Mucosa of descending colon (tissue), 3 donors: ENCODE measurements around the gene MARCHF9. TPM values are rescaled to one million over a fixed set of nuclear protein-coding genes. Genes with fewer than 3 reads are reported as not detected.

ENCODE experiments used
- ATAC-seq: fragments of 200-7000 bp; cut with Tn5 transposase; one replicate; pipeline ENCODE4 v1.9.1; 2020; ENCODE audit warnings: mild to moderate bottlenecking, moderate library complexity
- DNase-seq, 3 donors: peaks; one replicate each; pipeline ENCODE4 v3.0.0-alpha.2; 2020
- H3K36me3 ChIP-seq: fragments of 200-600 bp; one replicate; pipeline ENCODE4 v1.8.0; 2021; ENCODE audit warnings: low read depth, mild to moderate bottlenecking
- H3K4me1 ChIP-seq: fragments of 200-600 bp; one replicate; pipeline ENCODE4 v1.8.0; 2021; ENCODE audit warnings: low read depth, mild to moderate bottlenecking
- H3K4me3 ChIP-seq: fragments of 200-600 bp; one replicate; pipeline ENCODE4 v1.8.0; 2021; ENCODE audit warnings: mild to moderate bottlenecking
- H3K9me3 ChIP-seq: fragments of 200-600 bp; one replicate; pipeline ENCODE4 v1.8.0; 2021; ENCODE audit warnings: mild to moderate bottlenecking
- CTCF ChIP-seq: fragments of 200-600 bp; IDR thresholded peaks from one replicate; pipeline ENCODE4 v1.8.0; 2022; ENCODE audit warnings: antibody characterized with exemption, mild to moderate bottlenecking
- intact Hi-C, 2 donors: fragments of 100-400 bp; cut with DNase I in 1 of 2; cut with micrococcal nuclease in 1 of 2; formaldehyde crosslinking; loops; one replicate each; pipeline versions ENCODE4 v1.11.0 to v1.11.1; 2022; cut with DNase I, micrococcal nuclease
- microRNA-seq: library from miRNA; unstranded; fragments of <30 nt; microRNA quantifications from one replicate; pipeline ENCODE4, GENCODE V29; 2019
- total RNA-seq, 3 donors: library from RNA; stranded (reverse); fragmentation: NEBNext Ultra II Directional in 2 of 3; extraction: Animal tissue kit (Norgen Biotek cat#: 25700) in 2 of 3; gene quantifications; one replicate each; pipeline versions ENCODE4 v1.2.1 to v1.2.4, GENCODE V29; 2021 to 2023
- donor health status: DM: no; HTN: no; CAD: no; lungs with moderate emphysema.
- donor health status: DM: no; HTN: no; CAD: no.
- donor health status: DM: no; HTN: yes; CAD: no.

The MARCHF9 gene
- total RNA-seq, 3 donors from 2014 or later, result 10.5 to 15.1 (median 11.7) TPM

DNA sequence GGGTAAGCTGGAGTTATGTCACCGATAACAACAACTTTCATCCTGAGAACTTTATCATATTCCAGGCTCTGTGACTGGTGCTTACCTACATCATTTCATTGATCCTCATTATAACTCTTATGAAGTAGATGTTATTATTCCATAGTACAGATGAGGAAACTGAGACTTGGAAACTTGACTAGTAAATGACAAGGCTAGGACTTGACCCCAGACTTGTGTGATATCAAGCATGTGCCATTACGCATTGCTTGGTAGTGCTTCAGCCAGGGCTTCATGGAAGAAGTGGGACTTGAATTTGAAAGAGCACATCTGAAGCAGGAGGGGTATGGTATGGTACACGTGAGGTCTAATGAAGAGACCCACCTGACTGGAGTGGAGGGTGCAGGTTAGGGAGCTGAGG is 51.8 kb downstream of the MARCHF9 start:
- ATAC-seq (no peak), DNase-seq (no peak)
- no peak for TF ChIP-seq CTCF
- Histone ChIP-seq H3K36me3 (no peaks in the 10 kb centered on the region), H3K4me3 (no peak overlapping the region), H3K9me3 (no peaks in the 10 kb centered on the region), H3K4me1 (no peaks in the 10 kb centered on the region)
- intact Hi-C loops, result loop anchor here in 1 of 2 donors (10.0 kb wide), 1 partner anchor 98 kb away; no protein-coding TSS in a partner anchor

GRCh38 chr12:57807285-57807684 is 52.4 kb downstream of the MARCHF9 start:
- H3K9me3 ChIP-seq, result no peaks in the 10 kb centered on the region
- H3K36me3 ChIP-seq, result no peaks in the 10 kb centered on the region
- DNase-seq, result no peak
- no peak for TF ChIP-seq CTCF
- no peak for ATAC-seq
- H3K4me1 ChIP-seq, result no peaks in the 10 kb centered on the region
- intact Hi-C loops, result loop anchor here in 1 of 2 donors (10.0 kb wide), 1 partner anchor 98 kb away; no protein-coding TSS in a partner anchor
- no peak overlapping the region for H3K4me3 ChIP-seq

- no peak for ATAC-seq
- Histone ChIP-seq H3K9me3 (no peaks in the 10 kb centered on the region), H3K4me1 (no peaks in the 10 kb centered on the region), H3K36me3 (no peaks in the 10 kb centered on the region), H3K4me3 (no peak overlapping the region)
- DNase-seq, result no peak
- TF ChIP-seq CTCF, result no peak
- intact Hi-C loops, result loop anchor here in 1 of 2 donors (10.0 kb wide), 1 partner anchor 96 kb away; no protein-coding TSS in a partner anchor
These were observed 53.4 kb downstream of the MARCHF9 start for GRCh38 chr12:57808351-57808750.

GRCh38 chr12:57809425-57809824 is 54.5 kb downstream of the MARCHF9 start:
- no peaks in the 10 kb centered on the region for H3K9me3 ChIP-seq
- intact Hi-C loops, result loop anchor here in 1 of 2 donors (10.0 kb wide), 1 partner anchor 95 kb away; no protein-coding TSS in a partner anchor
- DNase-seq (no peak), ATAC-seq (no peak)
- TF ChIP-seq CTCF, result no peak
- no peaks in the 10 kb centered on the region for H3K36me3 ChIP-seq
- H3K4me1 ChIP-seq, result no peaks in the 10 kb centered on the region
- no peak overlapping the region for H3K4me3 ChIP-seq

Small RNA genes lying within 50 kb of the gene (microRNA-seq; reads per million reads assigned to microRNA genes)
- not detected for gene MIR6759

Other genes with a start within 250 kb of the MARCHF9 start
- gene DDIT3, start 234.6 kb upstream of the MARCHF9 start, total RNA-seq, result 10 to 100 TPM; 14.1 to 36.4 (median 19.1) TPM
- gene MBD6, start 232.3 kb upstream of the MARCHF9 start, total RNA-seq, result 100 to 1,000 TPM; 116 to 137 (median 120) TPM
- gene DCTN2, start 207.9 kb upstream of the MARCHF9 start, total RNA-seq, result 100 to 1,000 TPM; 138 to 140 (median 140) TPM
- 1 to 10 TPM in 2 of 3 donors, under 1 TPM in 1; 0.61 to 9.1 (median 1.2) TPM for gene KIF5A, start 205.1 kb upstream of the MARCHF9 start, total RNA-seq
- 10 to 100 TPM; 39.0 to 55.5 (median 54.2) TPM for gene PIP4K2C, start 163.9 kb upstream of the MARCHF9 start, total RNA-seq
- gene DTX3, start 150.3 kb upstream of the MARCHF9 start, total RNA-seq, result 10 to 100 TPM in 1 of 3 donors, 1 to 10 TPM in 2; 4.3 to 65.5 (median 7.0) TPM
- 100 to 1,000 TPM in 1 of 3 donors, 10 to 100 TPM in 1, 1 to 10 TPM in 1; 5.0 to 129 (median 11.0) TPM for gene ARHGEF25, start 143.7 kb upstream of the MARCHF9 start, total RNA-seq
- gene B4GALNT1, start 121.9 kb upstream of the MARCHF9 start, total RNA-seq, result 1 to 10 TPM in 1 of 3 donors, under 1 TPM in 2; 0.64 to 2.2 (median 0.65) TPM
- 100 to 1,000 TPM; 230 to 282 (median 282) TPM for gene OS9, start 61.0 kb upstream of the MARCHF9 start, total RNA-seq
- 1 to 10 TPM; 1.3 to 2.7 (median 2.2) TPM for gene AGAP2, start 16.4 kb upstream of the MARCHF9 start, total RNA-seq
- gene TSPAN31, start 10.1 kb upstream of the MARCHF9 start, total RNA-seq, result 10 to 100 TPM; 29.2 to 39.8 (median 30.5) TPM
- 10 to 100 TPM; 41.4 to 62.7 (median 60.2) TPM for gene CDK4, start 2.8 kb upstream of the MARCHF9 start, total RNA-seq
- gene CYP27B1, start 12.0 kb downstream of the MARCHF9 start, total RNA-seq, result 1 to 10 TPM; 1.2 to 2.1 (median 1.4) TPM
- 10 to 100 TPM; 10.1 to 15.3 (median 10.6) TPM for gene METTL1, start 17.0 kb downstream of the MARCHF9 start, total RNA-seq
- 1 to 10 TPM; 5.3 to 7.3 (median 6.2) TPM for gene EEF1AKMT3, start 17.5 kb downstream of the MARCHF9 start, total RNA-seq
- 10 to 100 TPM; 26.1 to 32.9 (median 29.0) TPM for gene TSFM, start 27.7 kb downstream of the MARCHF9 start, total RNA-seq
- 10 to 100 TPM; 12.2 to 13.6 (median 13.3) TPM for gene AVIL, start 63.6 kb downstream of the MARCHF9 start, total RNA-seq
- gene CTDSP2, start 91.6 kb downstream of the MARCHF9 start, total RNA-seq, result 100 to 1,000 TPM; 220 to 339 (median 256) TPM
- 10 to 100 TPM; 13.7 to 19.0 (median 15.3) TPM for gene ATP23, start 186.5 kb downstream of the MARCHF9 start, total RNA-seq